ENCODE data around the gene BAG2. TPM values are rescaled to one million over a fixed set of nuclear protein-coding genes. Genes with fewer than 3 reads are reported as not detected.

BAG2 gene
- total RNA-seq, 1 experiment from 2014 or later, result 11.0 TPM

DNA sequence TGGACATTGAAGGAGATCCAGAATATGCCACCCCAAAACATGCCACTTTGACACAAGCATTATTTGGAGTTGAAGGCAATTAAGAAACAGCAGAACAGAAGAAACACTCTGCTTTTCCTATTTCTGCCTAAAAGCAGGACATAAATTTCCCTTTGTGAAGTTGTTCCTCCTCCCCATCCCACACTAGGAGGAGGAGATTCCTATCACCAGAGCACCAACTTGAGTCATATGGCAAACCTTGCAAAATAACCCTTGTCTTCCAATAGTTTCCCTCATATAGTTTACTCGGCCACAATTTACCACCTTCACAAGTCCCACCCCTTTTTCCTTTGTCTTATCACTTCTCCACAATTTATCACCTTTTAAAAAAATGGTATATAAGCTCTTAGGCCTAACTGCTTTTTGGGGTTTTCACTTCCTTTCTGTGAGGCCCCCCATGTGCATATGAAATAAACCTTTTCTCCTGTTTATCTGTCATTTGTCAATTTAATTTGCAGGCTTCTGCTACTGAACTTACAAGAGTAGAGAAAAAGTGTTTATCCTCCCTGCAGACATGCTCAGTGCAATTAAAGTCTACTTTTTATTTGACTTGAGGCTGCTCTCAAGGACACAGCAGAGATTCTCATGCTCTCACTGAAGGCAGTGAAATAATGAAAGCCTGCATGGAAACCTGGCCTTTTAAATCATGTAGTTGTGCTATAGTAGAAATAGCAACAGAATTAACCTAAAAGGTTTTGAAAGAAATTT is 52.8 kb downstream of the BAG2 start:
- no peak overlapping the region for H2AFZ ChIP-seq
- CTCF ChIA-PET, result no interaction called here
- POLR2A ChIA-PET (ENCODE audit: unreplicated experiment), result no interaction called here
- TF ChIP-seq, protein P1, sequence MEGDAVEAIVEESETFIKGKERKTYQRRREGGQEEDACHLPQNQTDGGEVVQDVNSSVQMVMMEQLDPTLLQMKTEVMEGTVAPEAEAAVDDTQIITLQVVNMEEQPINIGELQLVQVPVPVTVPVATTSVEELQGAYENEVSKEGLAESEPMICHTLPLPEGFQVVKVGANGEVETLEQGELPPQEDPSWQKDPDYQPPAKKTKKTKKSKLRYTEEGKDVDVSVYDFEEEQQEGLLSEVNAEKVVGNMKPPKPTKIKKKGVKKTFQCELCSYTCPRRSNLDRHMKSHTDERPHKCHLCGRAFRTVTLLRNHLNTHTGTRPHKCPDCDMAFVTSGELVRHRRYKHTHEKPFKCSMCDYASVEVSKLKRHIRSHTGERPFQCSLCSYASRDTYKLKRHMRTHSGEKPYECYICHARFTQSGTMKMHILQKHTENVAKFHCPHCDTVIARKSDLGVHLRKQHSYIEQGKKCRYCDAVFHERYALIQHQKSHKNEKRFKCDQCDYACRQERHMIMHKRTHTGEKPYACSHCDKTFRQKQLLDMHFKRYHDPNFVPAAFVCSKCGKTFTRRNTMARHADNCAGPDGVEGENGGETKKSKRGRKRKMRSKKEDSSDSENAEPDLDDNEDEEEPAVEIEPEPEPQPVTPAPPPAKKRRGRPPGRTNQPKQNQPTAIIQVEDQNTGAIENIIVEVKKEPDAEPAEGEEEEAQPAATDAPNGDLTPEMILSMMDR (conservative IDR thresholded peaks at IDR 0.05), result no peak
- TF ChIP-seq EZH2 (IDR thresholded peaks at IDR 0.05; ENCODE audit: low read depth), result no peak
- H3K36me3 ChIP-seq (ENCODE audit: low read depth), result no peaks in the 10 kb centered on the region
- intact Hi-C loops (cut with micrococcal nuclease; ENCODE audit: unreplicated experiment), result loop anchor here (5.0 kb wide), 1 partner anchor 42 kb away; no protein-coding TSS in a partner anchor
- no peak for DNase-seq
- BruUV-seq (replicated peaks), result no TSS peak
- H3K4me2 ChIP-seq, result no peak overlapping the region
- H3F3A ChIP-seq (ENCODE audit: insufficient read depth, low read depth), result 0 out of 2 replicates have a peak, but pooled peaks cover 6% of the 10 kb centered on the region
- H3K9me3 ChIP-seq (ENCODE audit: insufficient read depth, low read depth), result no peaks in the 10 kb centered on the region
- peaks cover 13% of the 10 kb centered on the region for H3K79me2 ChIP-seq (ENCODE audit: low read depth)
- H3K27ac ChIP-seq, result no peak overlapping the region
- H3K9me2 ChIP-seq (ENCODE audit: insufficient read depth), result peaks cover 6% of the 10 kb centered on the region; the same call in 1 of the 2 replicates
- no peak overlapping the region for H3K4me3 ChIP-seq
- H3K4me1 ChIP-seq (replicated peaks; ENCODE audit: insufficient read depth), result peaks cover 24% of the 10 kb centered on the region
- H3K27me3 ChIP-seq (ENCODE audit: insufficient read depth, low read depth), result no peaks in the 10 kb centered on the region
- no peaks in the 10 kb centered on the region for H4K20me1 ChIP-seq (ENCODE audit: insufficient read depth)

DNA sequence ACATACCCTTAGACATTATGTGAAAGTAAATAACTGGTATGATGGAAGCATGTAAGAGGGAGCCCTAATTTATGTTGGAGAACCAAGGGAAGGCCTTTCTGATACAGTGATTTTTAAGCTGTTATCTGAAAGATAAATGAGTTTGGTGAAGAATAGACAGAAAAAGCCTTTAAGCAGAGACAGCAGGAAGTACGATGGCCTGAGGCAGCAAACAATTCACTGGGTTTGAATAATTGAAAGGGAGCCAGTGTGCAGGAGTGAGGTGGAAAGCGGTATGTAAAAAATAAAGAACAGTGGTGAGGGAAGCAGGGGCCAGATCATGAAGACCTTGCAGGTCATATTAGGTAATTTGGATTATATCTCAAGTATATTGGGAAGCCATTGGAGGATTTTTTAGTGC is 54.1 kb downstream of the BAG2 start:
- peaks cover 6% of the 10 kb centered on the region; the same call in 1 of the 2 replicates for H3K9me2 ChIP-seq (ENCODE audit: insufficient read depth)
- TF ChIP-seq, protein P1 (conservative IDR thresholded peaks at IDR 0.05), result no peak
- TF ChIP-seq EZH2 (IDR thresholded peaks at IDR 0.05; ENCODE audit: low read depth), result no peak
- H3K9me3 ChIP-seq (ENCODE audit: insufficient read depth, low read depth), result no peaks in the 10 kb centered on the region
- intact Hi-C loops (cut with micrococcal nuclease; ENCODE audit: unreplicated experiment), result no loop called here
- CTCF ChIA-PET, result no interaction called here
- no peak overlapping the region for H3K4me2 ChIP-seq
- H3K4me3 ChIP-seq, result no peak overlapping the region
- no peak overlapping the region for H3K27ac ChIP-seq
- POLR2A ChIA-PET (ENCODE audit: unreplicated experiment), result no interaction called here
- H4K20me1 ChIP-seq (ENCODE audit: insufficient read depth), result no peaks in the 10 kb centered on the region
- peaks cover 14% of the 10 kb centered on the region for H3K4me1 ChIP-seq (replicated peaks; ENCODE audit: insufficient read depth)
- H3K79me2 ChIP-seq (ENCODE audit: low read depth), result peaks cover 2% of the 10 kb centered on the region; the same call in 1 of the 2 replicates
- H3K27me3 ChIP-seq (ENCODE audit: insufficient read depth, low read depth), result no peaks in the 10 kb centered on the region
- H3K36me3 ChIP-seq (ENCODE audit: low read depth), result no peaks in the 10 kb centered on the region
- no TSS peak for BruUV-seq (replicated peaks)
- DNase-seq, result no peak
- H3F3A ChIP-seq (ENCODE audit: insufficient read depth, low read depth), result 0 out of 2 replicates have a peak, but pooled peaks cover 6% of the 10 kb centered on the region
- no peak overlapping the region for H2AFZ ChIP-seq

Other genes with a start within 250 kb of the BAG2 start
- gene BEND6, start 217.2 kb upstream of the BAG2 start, total RNA-seq (2021), result 4.1 and 5.7 TPM in 2 replicates
- gene KIAA1586, start 125.6 kb upstream of the BAG2 start, total RNA-seq (2021), result 7.5 and 8.6 TPM in 2 replicates
- 31.7 and 50.6 TPM in 2 replicates for gene ZNF451, start 82.1 kb upstream of the BAG2 start, total RNA-seq (2021)
- 9.3 and 13.8 TPM in 2 replicates for gene RAB23, start 50.0 kb downstream of the BAG2 start, total RNA-seq (2021)
- gene PRIM2, start 145.3 kb downstream of the BAG2 start, total RNA-seq (2021), result 26.5 and 33.3 TPM in 2 replicates